ENCODE data around the gene SUCLG2.

GRCh38 chr3:67486883-67487282 lies 167.5 kb downstream of the SUCLG2 start:
- TF ChIP-seq CTCF (IDR thresholded peaks at IDR 0.05; ENCODE audit: insufficient read depth, low read length) (no peak), SPI1 (IDR thresholded peaks at IDR 0.05; ENCODE audit: borderline replicate concordance, low read depth) (no peak), REST (IDR thresholded peaks at IDR 0.05; ENCODE audit: insufficient replicate concordance, low read depth) (no peak)

All from HL-60 (cell line).